Measurements from ENCODE around the gene CDH13.

DNA sequence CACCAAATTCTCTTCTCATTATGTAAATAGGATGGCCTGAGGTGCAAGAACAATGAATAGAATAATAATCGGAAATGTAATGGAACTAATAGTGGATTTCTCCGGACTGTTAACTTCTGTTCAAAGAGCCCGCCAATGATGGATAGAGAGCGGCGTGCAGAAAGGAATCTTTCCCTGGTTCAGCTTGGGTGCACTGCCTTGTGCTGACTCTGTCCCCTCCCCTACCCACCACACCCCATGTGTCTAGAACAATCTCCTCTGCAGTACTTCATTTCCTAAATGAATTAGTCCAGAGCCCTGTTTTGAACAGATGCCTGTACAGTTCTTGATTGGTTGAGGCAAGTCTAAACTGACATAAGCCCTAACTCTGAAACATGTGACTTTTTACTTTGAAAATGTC lies 125.4 kb downstream of the CDH13 start:
- no peak for TF ChIP-seq FOXP2 (optimal IDR thresholded peaks at IDR 0.05; ENCODE audit: borderline replicate concordance, extremely low read depth, extremely low read length, insufficient read depth)
- TF ChIP-seq TAF1 (IDR thresholded peaks at IDR 0.05; ENCODE audit: borderline replicate concordance, insufficient read depth, low read length): no peak
